Renal cortical epithelial cell (primary cell): Measurements from ENCODE around the gene COMMD10. TPM values are rescaled to one million over a fixed set of nuclear protein-coding genes. Genes with fewer than 3 reads are reported as not detected.
"Not testable (repeated sequence)": the region's sequence is repeated elsewhere in the genome, so short reads cannot be mapped to it uniquely, and the experiment has no call there.

Experiments used
- DNase-seq: peaks from one replicate; pipeline ENCODE4 v3.0.0-alpha.2; 2011; ENCODE audit warnings: low read depth
- total RNA-seq: library from RNA; depleted of rRNA; stranded (reverse); fragments of >200 nt; gene quantifications from 2 replicates; pipeline ENCODE4 v1.2.3, GENCODE V29; 2014

Gene COMMD10
- total RNA-seq, 1 donor from 2014 or later = 42.1 TPM

DNA sequence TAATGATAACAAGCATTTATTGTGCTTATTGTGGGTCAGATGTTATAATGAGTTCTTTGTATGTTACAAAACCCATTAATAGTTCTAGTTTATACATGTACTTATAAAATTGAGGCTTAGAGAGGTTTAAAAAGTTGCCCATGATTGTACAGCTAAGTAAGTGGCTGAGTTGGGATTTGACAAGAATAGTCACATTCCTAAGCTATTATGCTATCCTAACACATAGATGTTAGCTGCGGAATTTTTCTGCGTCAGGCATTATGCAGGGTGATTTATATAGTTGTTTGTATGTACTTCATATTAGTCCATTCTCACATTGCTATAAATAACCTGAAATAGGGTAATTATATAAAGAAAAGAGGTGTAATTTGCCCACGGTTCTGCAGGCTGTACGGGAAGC is 12.5 kb downstream of the COMMD10 start:
- no peak for DNase-seq

DNA sequence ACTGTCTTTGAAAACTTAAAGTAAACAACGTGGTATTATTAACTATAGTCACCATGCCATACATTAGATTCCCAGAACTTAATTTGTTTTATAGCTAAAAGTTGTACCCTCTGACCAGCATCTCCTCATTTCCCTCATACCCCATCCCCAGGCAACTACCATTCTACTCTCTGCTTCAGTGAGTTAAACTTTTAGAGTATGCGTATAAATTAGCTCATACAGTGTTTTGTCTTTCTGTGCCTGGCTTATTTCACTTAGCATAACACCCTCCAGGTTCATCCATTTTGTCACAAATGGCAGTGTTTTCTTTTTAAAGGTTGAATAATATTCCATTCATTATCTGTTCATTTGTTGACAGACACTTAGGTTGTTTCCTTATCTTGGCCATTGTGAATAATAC is 14.2 kb downstream of the COMMD10 start:
- DNase-seq = no peak

DNA sequence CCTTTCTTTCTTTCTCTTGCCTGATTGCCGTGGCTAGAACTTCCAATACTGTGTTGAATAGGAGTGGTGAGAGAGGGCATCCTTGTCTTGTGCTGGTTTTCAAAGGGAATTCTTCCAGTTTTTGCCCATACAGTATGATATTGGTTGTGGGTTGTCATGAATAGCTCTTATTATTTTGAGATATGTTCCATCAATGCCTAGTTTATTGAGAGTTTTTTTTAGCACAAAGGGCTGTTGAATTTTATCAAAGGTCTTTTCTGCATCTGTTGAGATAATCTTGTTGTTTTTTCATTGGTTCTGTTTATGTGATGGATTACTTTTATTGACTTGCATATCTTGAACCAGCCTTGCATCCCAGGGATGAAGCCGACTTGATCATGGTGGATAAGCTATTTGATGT is 20.1 kb downstream of the COMMD10 start:
- DNase-seq = not testable (repeated sequence)

DNA sequence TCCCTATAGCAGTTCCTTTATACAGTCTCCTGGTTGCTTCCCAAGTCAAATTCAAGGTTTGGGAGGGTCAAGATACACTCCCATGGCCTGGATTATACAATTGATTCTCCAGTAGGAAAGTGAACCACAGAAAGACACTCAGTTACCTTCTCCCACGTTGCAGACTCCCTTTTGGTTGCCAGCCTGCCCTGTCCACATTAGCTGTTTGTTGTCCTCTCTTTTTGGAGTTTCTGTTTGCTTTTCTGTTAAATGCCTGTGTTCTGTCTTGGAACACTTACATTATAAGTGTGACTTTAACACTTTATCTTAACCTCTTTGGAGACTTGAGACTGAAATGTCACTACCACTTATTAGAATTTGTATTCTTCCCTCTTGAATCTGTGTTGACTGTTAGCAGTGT is 30.3 kb downstream of the COMMD10 start:
- DNase-seq = no peak

DNA sequence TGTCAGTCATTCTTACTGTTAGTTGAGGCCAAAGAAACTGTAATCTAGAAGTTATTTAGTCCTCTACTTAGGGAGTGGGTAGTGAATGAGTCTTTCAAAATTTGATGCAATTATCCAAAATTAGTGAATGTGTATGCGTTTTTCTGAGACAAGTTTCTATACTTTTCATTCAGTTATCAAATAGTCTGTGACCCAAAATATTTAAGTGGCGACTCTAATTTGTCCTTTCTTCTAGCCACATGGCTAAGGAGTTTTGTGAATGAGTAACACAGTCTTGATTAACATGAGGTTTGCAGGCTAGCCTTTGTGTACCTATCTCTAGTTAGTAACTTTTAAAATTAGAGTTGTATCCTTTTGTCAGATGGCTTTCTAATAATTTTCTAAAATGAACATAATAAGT is 45.6 kb downstream of the COMMD10 start:
- peak; percentile 63 for DNase-seq

DNA sequence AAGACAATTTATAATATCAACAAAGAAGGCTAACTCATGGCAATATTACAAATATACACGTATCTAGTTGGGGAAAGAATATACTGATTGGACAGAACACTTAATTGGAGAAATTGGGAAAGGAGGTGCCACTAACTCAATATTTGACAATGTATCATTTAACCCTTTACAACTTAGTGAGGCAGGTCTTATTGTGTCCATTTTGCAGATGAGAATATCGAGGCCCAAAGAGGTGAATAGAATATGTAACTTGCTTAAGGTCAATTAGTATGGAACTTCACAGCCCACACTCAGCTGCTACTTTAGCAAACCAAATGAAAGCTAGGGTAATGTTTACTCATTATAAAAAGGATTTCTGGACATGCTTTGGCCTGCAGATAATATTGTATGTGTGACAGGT is 46.2 kb downstream of the COMMD10 start:
- DNase-seq = no peak

DNA sequence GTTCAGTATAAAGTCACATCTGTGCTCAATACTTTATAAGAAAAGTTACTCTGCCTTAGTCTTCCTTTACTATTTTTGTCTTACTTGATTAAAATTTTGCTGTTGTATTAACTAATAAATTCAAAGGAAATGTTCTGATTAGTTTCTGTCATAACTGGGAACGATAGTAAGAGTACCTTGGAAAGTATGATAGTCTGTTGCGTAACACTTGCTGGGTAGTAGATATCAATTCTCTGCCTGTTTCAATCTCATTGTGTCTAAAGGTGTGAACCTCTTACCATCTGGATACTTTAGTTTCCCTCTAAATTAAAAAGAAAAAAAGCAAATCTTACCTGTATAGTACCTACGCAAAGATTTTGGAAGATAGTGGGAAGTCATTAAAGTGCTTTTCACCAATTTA is 48.5 kb downstream of the COMMD10 start:
- DNase-seq = no peak

DNA sequence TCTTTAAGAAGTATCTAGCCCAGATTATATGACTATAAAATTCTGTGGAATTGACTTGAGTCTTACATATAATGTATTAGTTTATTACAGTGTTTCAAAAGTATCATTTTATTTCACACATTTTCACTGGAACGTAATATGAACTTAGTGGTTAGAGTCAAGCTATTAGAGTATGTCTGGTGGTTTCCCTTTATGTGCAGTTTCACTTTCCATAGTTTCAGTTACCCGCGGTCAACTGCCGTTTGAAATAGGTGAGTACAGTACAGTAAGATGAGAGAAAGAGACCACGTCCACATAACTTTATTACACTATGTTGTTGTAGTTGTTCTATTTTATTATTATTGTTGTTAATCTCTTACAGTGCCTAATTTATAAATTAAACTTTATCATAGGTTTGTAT is 50.5 kb downstream of the COMMD10 start:
- DNase-seq = no peak

DNA sequence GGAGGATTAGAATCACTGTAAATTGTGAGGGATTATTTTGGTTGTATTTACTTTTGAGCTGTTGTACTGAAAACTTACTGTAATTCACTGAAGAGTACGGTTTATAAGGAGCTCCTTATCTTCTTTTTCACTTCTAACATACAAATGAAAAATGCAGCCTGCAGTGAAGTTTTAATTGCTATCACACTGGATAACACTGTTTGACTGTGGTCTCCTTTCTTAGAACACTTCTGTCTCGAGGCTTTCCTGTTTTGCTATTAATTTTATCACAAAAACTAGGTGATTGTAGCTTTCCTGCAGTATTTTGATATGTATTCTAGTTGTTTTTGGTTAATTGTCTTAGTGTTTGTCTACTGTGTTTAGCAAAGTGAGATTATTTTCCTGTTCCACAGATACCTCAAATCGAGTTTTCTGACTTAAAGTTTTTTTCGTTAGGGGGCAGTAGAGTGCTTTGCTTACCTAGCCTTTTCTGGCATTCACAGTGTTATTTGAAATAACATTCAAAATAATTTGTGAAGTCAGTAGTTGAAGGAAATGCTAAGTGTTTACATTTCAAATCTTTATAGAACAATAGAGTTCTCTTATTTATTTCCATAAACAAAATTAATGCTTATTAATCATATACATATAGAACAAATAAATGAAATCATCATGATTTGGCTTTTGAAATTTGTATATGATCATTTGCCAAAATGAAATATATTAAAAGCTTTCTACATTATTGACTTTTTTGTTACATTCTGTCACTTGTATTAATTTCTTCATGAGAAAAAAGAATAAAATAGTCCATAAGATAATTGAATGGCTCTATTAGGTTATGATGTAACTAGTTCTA is 52.9 kb downstream of the COMMD10 start:
- peak; percentile 69 for DNase-seq

DNA sequence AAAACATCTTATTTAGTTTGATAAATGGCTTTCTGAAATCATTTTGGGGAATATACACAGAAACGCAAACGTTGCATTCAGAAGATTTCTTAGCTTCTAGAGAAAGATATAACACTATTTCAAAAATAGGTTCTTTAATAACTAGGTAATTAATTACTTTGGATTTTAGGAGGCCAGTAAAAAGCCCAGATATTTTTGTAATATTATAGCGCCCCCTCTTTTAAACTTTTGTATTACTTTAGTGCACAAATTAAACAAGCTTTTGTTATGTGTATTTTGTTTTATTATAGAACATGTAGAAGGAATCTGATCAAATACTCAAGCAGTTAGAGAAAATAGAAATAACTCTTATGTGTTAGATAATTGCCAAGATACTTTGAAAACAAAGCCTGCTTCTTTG is 57.7 kb downstream of the COMMD10 start:
- DNase-seq = no peak

DNA sequence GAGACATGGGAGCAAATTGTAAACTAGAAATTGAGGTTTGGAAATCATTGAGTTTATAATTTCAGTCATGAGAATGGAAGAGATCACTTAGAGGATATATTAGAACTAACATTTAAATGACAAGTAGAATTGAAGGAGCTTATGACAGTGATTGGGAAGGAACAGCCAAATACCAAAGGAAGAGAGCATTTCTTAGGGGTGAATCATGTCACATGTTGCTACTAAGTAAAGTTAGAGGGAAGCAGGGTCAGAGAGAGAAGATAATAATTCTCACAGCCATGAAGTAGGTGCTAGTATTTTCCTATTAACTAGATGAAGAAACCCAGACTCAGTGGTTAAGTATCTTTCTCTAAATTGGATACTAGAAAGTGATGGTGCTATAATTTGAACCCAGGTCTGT is 59.3 kb downstream of the COMMD10 start:
- DNase-seq = peak; percentile 64

DNA sequence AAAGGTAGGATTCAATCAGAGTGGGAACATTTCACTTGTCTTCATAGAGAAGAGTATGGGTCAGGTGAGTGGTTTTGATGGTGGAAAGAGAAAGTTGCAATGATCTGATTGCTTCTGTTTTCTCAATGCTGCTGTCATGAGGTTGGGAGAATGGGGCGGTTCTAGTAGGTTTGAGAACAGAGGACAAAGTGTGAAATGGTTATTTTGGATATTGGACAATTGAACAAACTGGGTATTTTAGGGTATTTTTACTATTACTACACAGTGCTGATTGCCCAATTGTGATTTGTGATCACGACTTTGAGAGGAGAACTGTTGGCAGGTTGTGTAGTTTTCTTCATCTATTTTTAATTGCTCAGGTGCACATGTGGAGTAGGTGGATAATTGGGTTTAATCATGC is 60.2 kb downstream of the COMMD10 start:
- DNase-seq = no peak

DNA sequence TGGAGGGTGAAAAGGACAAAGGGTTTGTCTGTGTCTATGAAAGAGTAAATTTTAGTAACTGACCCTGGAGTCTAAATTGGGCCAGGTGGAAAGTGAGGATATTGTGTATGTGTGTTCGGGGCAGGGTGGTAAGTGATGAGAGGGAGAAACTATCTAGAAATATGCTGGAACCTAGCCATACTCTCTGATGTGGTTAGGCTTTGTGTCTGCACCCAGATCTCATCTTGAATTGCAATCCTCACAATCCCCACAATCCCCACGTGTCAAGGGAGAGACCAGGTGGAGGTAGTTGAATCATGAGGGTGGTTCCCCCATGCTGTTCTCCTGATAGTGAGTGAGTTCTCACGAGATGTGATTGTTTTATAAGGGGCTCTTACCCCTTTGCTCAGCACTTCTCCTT is 60.6 kb downstream of the COMMD10 start:
- no peak for DNase-seq

DNA sequence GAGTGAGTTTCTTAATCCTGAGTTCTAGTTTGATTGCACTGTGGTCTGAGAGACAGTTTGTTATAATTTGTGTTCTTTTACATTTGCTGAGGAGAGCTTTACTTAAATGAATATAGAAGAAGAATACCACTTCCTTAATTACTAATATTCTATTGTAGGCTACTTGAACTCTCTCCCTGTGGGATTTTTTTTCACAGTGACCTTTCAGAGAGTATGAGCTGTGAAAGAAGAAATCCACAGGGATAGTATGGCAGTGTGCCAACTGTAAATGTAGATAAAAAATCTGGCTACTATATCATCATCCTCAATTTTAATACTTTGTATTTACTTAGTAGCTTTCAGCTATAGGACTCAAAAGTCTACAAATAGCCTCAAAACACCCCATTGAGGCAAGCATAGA is 67.3 kb downstream of the COMMD10 start:
- no peak for DNase-seq

DNA sequence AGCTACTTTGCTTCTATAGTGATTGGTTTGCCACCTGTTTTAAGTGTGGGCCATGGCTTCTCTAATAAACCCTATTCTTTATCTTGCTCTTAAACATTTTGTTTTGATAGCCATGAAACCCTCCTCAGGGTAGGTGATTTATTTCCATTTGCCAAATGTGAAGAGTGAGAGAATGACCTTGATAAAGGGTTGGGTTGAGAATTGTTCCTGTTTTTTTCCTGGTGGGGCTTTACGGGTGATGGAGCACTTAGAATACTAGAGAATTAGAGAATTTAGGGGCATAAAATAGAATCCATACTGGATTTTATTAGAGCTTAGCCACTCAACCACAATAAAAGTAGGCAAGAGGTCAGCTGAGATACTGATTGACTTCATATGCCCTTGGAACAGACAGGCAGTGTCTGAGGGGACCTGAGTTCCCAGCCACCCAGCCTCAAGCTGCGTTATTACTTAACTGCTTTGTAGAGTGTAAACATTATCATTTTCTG is 68.9 kb downstream of the COMMD10 start:
- no peak for DNase-seq

DNA sequence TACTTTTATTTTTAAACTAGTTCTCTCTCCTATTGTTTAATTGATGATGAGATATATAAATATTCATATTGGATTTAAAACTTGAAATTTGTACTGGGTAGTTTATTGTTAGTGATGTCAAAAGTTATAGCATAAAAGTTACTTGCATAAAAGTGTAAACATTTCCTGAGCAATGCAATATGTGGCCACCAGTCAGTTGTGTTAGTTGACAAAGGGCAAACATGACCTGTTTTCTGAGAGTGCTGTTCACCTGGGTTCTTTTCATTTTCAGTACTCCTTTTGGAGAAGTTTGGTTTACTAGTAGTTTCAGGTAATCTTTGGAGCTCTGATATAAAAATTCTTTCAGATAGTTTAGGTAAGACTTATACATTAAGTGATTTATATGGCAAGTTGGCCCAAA is 69.4 kb downstream of the COMMD10 start:
- DNase-seq = no peak

DNA sequence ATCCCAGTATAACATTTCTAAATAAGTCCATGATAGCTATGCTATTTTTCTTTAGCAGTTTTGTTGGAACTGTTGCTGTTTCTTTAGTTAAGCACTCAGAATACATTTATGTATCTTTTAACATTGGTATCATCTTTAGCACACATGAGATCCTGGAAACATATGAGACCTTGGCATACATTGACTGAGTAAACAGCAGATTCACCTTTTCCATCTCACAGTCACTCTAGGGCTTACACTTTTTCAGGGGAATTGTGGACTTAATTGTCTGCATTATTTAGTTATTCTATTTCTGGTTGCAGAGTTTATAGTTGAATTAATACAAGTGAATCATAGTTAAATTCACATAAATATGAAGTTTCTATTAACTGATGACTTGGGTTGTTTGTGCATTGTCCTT is 70.1 kb downstream of the COMMD10 start:
- no peak for DNase-seq

DNA sequence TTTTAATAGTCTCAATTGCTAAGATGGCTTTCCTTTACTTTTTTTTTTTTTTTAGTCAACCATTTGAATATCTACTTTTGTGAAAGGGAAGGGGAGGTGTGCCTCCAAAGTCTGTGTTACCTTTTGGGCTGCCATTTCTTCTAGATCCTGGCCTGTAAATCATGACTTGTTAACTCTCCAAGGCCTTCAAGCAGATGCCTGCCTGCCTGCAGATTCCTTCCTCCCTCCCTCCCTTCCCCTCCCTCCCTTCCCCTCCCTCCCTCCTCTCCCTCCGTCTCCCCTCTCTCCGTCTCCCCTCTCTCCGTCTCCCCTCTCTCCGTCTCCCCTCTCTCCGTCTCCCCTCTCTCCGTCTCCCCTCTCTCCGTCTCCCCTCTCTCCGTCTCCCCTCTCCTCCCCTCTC is 73.1 kb downstream of the COMMD10 start:
- no peak for DNase-seq

DNA sequence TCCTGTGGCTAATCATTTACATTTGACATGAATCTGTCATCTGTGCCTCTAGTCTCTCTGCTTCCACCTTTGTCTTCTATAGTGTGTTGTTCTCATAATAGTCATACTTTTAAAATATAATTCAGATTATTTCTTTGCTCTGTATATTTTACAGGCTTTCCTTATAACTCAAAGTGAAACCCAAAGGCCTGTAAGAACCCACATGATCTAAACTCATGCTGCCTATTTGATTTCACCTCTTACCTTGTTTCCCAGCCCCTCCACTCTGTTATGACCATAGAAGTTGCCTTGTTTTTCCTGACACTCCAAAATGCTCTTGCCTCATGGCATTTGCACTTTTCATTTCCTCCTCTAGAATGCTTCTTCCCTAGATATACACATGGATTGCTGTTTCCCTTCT is 74.2 kb downstream of the COMMD10 start:
- no peak for DNase-seq

DNA sequence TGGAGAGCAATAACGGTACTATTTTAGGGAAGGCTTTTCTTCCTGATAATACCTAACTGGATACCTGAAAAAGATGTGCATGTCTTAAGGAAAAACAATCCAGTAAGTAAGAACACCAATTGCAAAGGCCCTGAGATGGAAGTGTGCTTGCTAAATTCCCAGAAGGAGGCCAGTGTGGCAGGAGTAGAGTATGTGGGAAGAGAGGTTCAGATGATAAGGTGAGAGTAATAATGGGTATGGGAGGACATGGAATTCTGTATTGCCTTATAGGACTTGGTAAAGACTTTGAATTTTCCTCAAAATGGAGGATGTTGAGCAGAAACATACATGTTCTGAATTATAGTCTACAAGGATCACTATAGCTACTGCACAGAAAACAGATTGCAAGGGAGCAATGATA is 89.3 kb downstream of the COMMD10 start:
- DNase-seq = no peak

DNA sequence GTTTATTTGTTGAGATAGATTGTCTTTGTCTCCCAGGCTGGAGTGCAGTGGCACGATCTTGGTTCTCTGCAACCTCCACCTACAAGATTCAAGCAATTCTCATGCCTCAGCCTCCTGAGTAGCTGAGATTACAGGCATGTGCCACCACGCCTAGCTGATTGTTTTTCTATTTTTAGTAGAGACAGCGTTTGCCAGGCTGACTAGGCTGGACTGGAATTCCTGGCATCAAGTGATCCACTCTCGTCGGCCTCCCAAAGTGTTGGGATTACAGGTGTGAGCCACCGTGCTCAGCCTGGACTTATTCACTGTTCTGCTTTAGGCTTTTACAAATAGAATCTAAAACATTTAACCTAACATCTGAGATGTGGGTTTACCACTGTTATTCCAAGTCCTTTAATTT is 91.3 kb downstream of the COMMD10 start:
- no peak for DNase-seq

DNA sequence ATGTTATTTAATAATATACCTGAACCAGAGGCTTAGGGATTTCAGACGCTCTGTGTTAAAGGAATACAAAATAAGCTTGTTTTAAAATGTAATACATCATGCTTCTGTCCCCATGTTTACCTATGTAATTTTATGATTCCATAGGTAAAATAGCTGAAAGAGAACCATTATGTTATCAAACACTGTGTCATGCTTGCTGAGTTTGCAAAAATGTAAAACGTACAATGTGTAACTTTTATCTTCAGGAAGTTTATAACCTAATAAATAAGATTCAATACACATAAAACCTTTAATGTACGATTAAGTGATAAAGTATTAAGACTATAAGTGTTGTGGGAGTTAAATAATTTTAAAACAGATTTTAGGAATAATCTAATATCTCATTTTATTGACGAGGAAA is 94.1 kb downstream of the COMMD10 start:
- no peak for DNase-seq

DNA sequence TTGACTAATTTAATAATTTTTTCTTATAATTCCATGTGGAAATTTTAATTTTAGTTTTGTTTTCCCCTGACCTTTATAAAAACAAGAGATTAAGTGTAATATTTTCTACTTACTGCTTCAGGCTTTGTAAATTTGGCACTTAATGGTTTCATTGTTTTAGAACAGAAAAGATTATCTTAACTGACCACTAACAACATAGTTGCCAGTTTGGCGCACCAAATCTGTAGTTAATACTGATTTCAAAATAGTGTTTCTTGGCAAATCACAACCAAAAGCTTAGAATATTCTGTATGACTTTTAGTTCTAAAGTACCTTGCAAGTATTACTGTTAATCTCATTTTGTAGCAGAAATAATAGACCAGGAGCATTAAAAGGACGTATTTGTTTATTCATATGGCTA is 124.3 kb downstream of the COMMD10 start:
- DNase-seq = no peak

DNA sequence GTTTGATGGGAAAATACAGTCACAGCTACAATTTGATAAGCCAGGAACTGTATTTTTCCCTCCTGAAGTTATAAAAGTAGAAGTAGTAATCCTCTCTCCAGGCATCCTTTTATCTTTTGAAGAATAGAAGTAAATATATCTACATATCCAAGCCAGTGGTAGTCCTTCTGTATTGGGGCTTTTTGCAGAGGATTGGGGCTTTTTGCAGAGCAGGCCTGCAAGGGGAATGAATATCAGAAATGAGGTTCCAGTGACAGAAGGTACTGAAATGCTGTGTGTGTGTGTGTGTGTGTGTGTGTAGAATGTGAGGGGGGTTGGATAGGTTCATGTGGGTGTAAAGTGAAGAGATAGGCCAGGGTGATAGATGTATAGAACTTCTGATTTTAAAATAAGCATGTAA is 127.4 kb downstream of the COMMD10 start:
- DNase-seq = no peak
